GM10248 (cell line): ENCODE data around the gene CC2D1A.

Experiments used
- CTCF ChIA-PET: fragments of 300-600 bp; sonication (Branson Sonifier 250); formaldehyde crosslinking; extraction: SDS; loops from one replicate; lab custom pipeline; 2021; ENCODE audit warnings: antibody characterized with exemption; lab: Yijun Ruan, JAX
- POLR2A ChIA-PET: fragments of 350-650 bp; sonication (Branson Sonifier 250); formaldehyde crosslinking; extraction: SDS; loops from one replicate; lab custom pipeline; 2020; ENCODE audit warnings: antibody characterized with exemption; lab: Yijun Ruan, JAX
- DNase-seq: peaks from one replicate; pipeline ENCODE4 v3.0.0; 2012; ENCODE audit errors: extremely low spot score
- CTCF ChIP-seq: IDR thresholded peaks from 2 replicates; pipeline ENCODE4 v1.5.1; 2012; ENCODE audit warnings: mild to moderate bottlenecking, low read depth; ENCODE audit errors: extremely low read depth, missing control alignments, control extremely low read depth

CC2D1A gene

GRCh38 chr19:13861714-13862531 lies 44.1 kb upstream of the CC2D1A start:
- POLR2A ChIA-PET: interaction anchor here (0.6 to 4.4 kb wide), 6 partner anchors 15 to 114 kb away, joined by 3 to 37 read pairs (median 10); a partner anchor contains a TSS
- TF ChIP-seq CTCF: peak; percentile 97

GRCh38 chr19:13864046-13864666 lies 41.8 kb upstream of the CC2D1A start:
- CTCF ChIA-PET: interaction anchor here (1.1 to 4.4 kb wide), 11 partner anchors 8 to 275 kb away, joined by 4 to 90 read pairs (median 25); partner anchors contain the start of genes C19orf53 and ZSWIM4
- DNase-seq: no peak
- POLR2A ChIA-PET: no interaction called here
- no peak for TF ChIP-seq CTCF

More at GRCh38 chr19:13861714-13862531, 44.1 kb upstream of the CC2D1A start:
- CTCF ChIA-PET: interaction anchor here (0.7 to 4.4 kb wide), 41 partner anchors 10 to 668 kb away, joined by 3 to 90 read pairs (median 4); partner anchors contain the start of genes ASF1B, C19orf53 and ZSWIM4
- DNase-seq: peak; percentile 93

- no peak for TF ChIP-seq CTCF
- ChIA-PET CTCF (interaction anchor here (1.1 to 4.4 kb wide), 3 partner anchors 15 to 83 kb away, joined by 4 to 78 read pairs (median 42); no protein-coding TSS in a partner anchor), POLR2A (no interaction called here)
- no peak for DNase-seq
Measured at GRCh38 chr19:13864667-13865570, 41.1 kb upstream of the CC2D1A start.

GRCh38 chr19:13865571-13866462 lies 40.2 kb upstream of the CC2D1A start:
- TF ChIP-seq CTCF: no peak
- CTCF ChIA-PET: no interaction called here
- POLR2A ChIA-PET: no interaction called here
- DNase-seq: no peak

- no peak for DNase-seq
- ChIA-PET CTCF (no interaction called here), POLR2A (no interaction called here)
- no peak for TF ChIP-seq CTCF
Measured at GRCh38 chr19:13866463-13867046, 39.4 kb upstream of the CC2D1A start.
